Neural cell (in vitro differentiated cells): ENCODE results near the gene VAT1L. TPM values are rescaled to one million over a fixed set of nuclear protein-coding genes. Genes with fewer than 3 reads are reported as not detected.

Source experiments
- H2AFZ ChIP-seq: fragments of 200-600, 300-800 bp; sonication (generic), shearing (Covaris generic); 2 replicates; pipeline ENCODE4 v1.6.0; 2014; ENCODE audit warnings: low read depth, mild to moderate bottlenecking, antibody characterized with exemption, low read length, moderate library complexity
- H3F3A ChIP-seq: fragments of 200-600 bp; shearing (Covaris generic); 2 replicates; pipeline ENCODE4 v1.6.1; 2016; ENCODE audit warnings: mild to moderate bottlenecking, moderate library complexity, mixed read lengths, antibody characterized with exemption, low read length; ENCODE audit not compliant: insufficient read depth, poor library complexity, severe bottlenecking
- H3K27ac ChIP-seq: fragments of 200-600, 300-800 bp; sonication (generic), shearing (Covaris generic); 2 replicates; pipeline ENCODE4 v1.5.1; 2014; ENCODE audit warnings: mild to moderate bottlenecking, low read length, moderate library complexity
- H3K27me3 ChIP-seq: fragments of 300-800, 200-600 bp; sonication (generic), shearing (Covaris generic); 2 replicates; pipeline ENCODE4 v1.6.0; 2014; ENCODE audit warnings: mild to moderate bottlenecking, low read depth, low read length, moderate library complexity; ENCODE audit not compliant: insufficient read depth
- H3K36me3 ChIP-seq: fragments of 300-800, 200-600 bp; sonication (generic), shearing (Covaris generic); 2 replicates; pipeline ENCODE4 v1.5.1; 2014; ENCODE audit warnings: mild to moderate bottlenecking, antibody characterized with exemption, low read length, moderate library complexity; ENCODE audit not compliant: insufficient read depth
- H3K4me2 ChIP-seq: fragments of 300-800, 200-600 bp; sonication (generic), shearing (Covaris generic); 2 replicates; pipeline ENCODE4 v1.6.0; 2014; ENCODE audit warnings: mild to moderate bottlenecking, low read length
- H3K4me3 ChIP-seq: fragments of 300-800, 200-600 bp; sonication (generic), shearing (Covaris generic); 2 replicates; pipeline ENCODE4 v1.5.1; 2014; ENCODE audit warnings: mild to moderate bottlenecking, low read length, moderate library complexity
- H3K79me2 ChIP-seq: fragments of 200-600 bp; shearing (Covaris generic); replicated peaks from 2 replicates; pipeline ENCODE4 v1.6.0; 2014; ENCODE audit warnings: mild to moderate bottlenecking, low read length, moderate library complexity; ENCODE audit not compliant: insufficient read depth
- H3K9ac ChIP-seq: fragments of 300-800, 200-600 bp; sonication (generic), shearing (Covaris generic); 2 replicates; pipeline ENCODE4 v1.6.1; 2016; ENCODE audit warnings: mild to moderate bottlenecking, low read length, mixed read lengths
- H3K9me2 ChIP-seq: fragments of 200-600 bp; shearing (Covaris generic); 2 replicates; pipeline ENCODE4 v1.6.1; 2016; ENCODE audit warnings: mild to moderate bottlenecking, low read length, mixed read lengths; ENCODE audit not compliant: insufficient read depth
- H3K9me3 ChIP-seq: fragments of 200-600, 300-800 bp; sonication (generic), shearing (Covaris generic); 2 replicates; pipeline ENCODE4 v1.6.1; 2016; ENCODE audit warnings: mild to moderate bottlenecking, mixed run types, low read length, moderate library complexity, mixed read lengths
- H4K20me1 ChIP-seq: fragments of 200-600 bp; shearing (Covaris generic); 2 replicates; pipeline ENCODE4 v1.6.1; 2016; ENCODE audit warnings: mild to moderate bottlenecking, mixed run types; ENCODE audit not compliant: insufficient read depth
- CTCF ChIP-seq: fragments of 450-650 bp; IDR thresholded peaks from 2 replicates; pipeline ENCODE4 v1.5.1; 2014; ENCODE audit warnings: antibody characterized with exemption, mild to moderate bottlenecking, moderate library complexity; ENCODE audit not compliant: poor library complexity, severe bottlenecking
- EP300 ChIP-seq: fragments of 450-650 bp; conservative IDR thresholded peaks from 2 replicates; pipeline ENCODE4 v1.6.1; 2014; ENCODE audit warnings: antibody characterized with exemption, mild to moderate bottlenecking, moderate library complexity; ENCODE audit not compliant: poor library complexity, severe bottlenecking
- EZH2 ChIP-seq: fragments of 200-600, 300-800 bp; shearing (Covaris generic), sonication (generic); IDR thresholded peaks from 2 replicates; pipeline ENCODE4 v1.6.1; 2014; ENCODE audit warnings: antibody characterized with exemption, low read length, borderline replicate concordance, mild to moderate bottlenecking; ENCODE audit not compliant: insufficient read depth, poor library complexity, severe bottlenecking
- MXI1 ChIP-seq: fragments of 450-650 bp; conservative IDR thresholded peaks from 2 replicates; pipeline ENCODE4 v1.6.1; 2014; ENCODE audit warnings: antibody characterized with exemption, mild to moderate bottlenecking; ENCODE audit not compliant: poor library complexity, severe bottlenecking
- POLR2AphosphoS5 ChIP-seq: IDR thresholded peaks from 2 replicates; pipeline ENCODE4 v1.6.1; 2012
- RAD21 ChIP-seq: fragments of 450-650 bp; conservative IDR thresholded peaks from 2 replicates; pipeline ENCODE4 v1.6.1; 2014; ENCODE audit warnings: antibody characterized with exemption, mild to moderate bottlenecking, moderate library complexity
- REST ChIP-seq: IDR thresholded peaks from 2 replicates; pipeline ENCODE4 v1.6.1; 2012; ENCODE audit warnings: borderline replicate concordance
- SMC3 ChIP-seq: fragments of 450-650 bp; conservative IDR thresholded peaks from 2 replicates; pipeline ENCODE4 v1.6.1; 2014; ENCODE audit warnings: antibody characterized with exemption, mild to moderate bottlenecking, moderate library complexity; ENCODE audit not compliant: poor library complexity
- TAF1 ChIP-seq: IDR thresholded peaks from 2 replicates; pipeline ENCODE4 v1.6.1; 2012; ENCODE audit warnings: low read depth
- polyA plus RNA-seq: library from polyadenylated mRNA; depleted of rRNA; stranded (reverse); fragments of >200 nt; gene quantifications from 2 replicates; pipeline ENCODE4 v1.2.3, GENCODE V29; 2014

VAT1L gene
- polyA plus RNA-seq, 1 donor from 2014 or later, result 54.5 TPM

- peaks cover 6% of the 10 kb centered on the region for H3F3A ChIP-seq
- H3K4me3 ChIP-seq, result peak overlapping the region; percentile 24
- no peak overlapping the region for H2AFZ ChIP-seq
- H3K36me3 ChIP-seq, result no peaks in the 10 kb centered on the region
- peak overlapping the region; percentile 73 for H3K27ac ChIP-seq
- no peaks in the 10 kb centered on the region for H3K27me3 ChIP-seq
- no peaks in the 10 kb centered on the region for H4K20me1 ChIP-seq
- TF ChIP-seq RAD21 (no peak), SMC3 (no peak), EZH2 (no peak), MXI1 (no peak), TAF1 (no peak), CTCF (no peak), EP300 (no peak), REST (no peak), POLR2AphosphoS5 (no peak)
- no peaks in the 10 kb centered on the region for H3K9me2 ChIP-seq
- H3K4me2 ChIP-seq, result no peak overlapping the region
- H3K9me3 ChIP-seq, result no peaks in the 10 kb centered on the region
- H3K79me2 ChIP-seq, result no peaks in the 10 kb centered on the region
- no peak overlapping the region for H3K9ac ChIP-seq
Observed at GRCh38 chr16:77895962-77896361, 107.6 kb downstream of the VAT1L start.

GRCh38 chr16:77896415-77897128 is 108.2 kb downstream of the VAT1L start:
- Histone ChIP-seq H3K4me2 (no peak overlapping the region), H3K9me2 (no peaks in the 10 kb centered on the region), H3K4me3 (peak overlapping the region; percentile 24), H3K79me2 (no peaks in the 10 kb centered on the region), H3K9me3 (no peaks in the 10 kb centered on the region), H3K9ac (peak overlapping the region; percentile 20), H2AFZ (no peak overlapping the region), H3K27ac (peak overlapping the region; percentile 73), H4K20me1 (no peaks in the 10 kb centered on the region), H3F3A (peaks cover 6% of the 10 kb centered on the region), H3K27me3 (no peaks in the 10 kb centered on the region), H3K36me3 (no peaks in the 10 kb centered on the region)
- TF ChIP-seq SMC3 (no peak), REST (peak; percentile 7), TAF1 (peak; percentile 29), EZH2 (no peak), EP300 (peak; percentile 33), CTCF (no peak)
